ENCODE data around the gene MTR. TPM values are rescaled to one million over a fixed set of nuclear protein-coding genes. Genes with fewer than 3 reads are reported as not detected.

MTR gene
- total and polyA plus RNA-seq, 4 donors = 2.5 to 19.0 (median 8.6) TPM

GRCh38 chr1:236753964-236754363 lies 41.1 kb upstream of the MTR start (continued):
- TF ChIP-seq GABPA (IDR thresholded peaks at IDR 0.05 in 1 of 2, conservative IDR thresholded peaks at IDR 0.05 in 1 of 2) (no peak), JUND (IDR thresholded peaks at IDR 0.05) (no peak), ATF3 (IDR thresholded peaks at IDR 0.05) (no peak), HNF4G (IDR thresholded peaks at IDR 0.05) (no peak), YY1 (IDR thresholded peaks at IDR 0.05) (no peak)

GRCh38 chr1:236754525-236755210 lies 40.4 kb upstream of the MTR start:
- 87% methylated on average over 18 of the region's 18 CpGs for WGBS
- Histone ChIP-seq H3K36me3 (ENCODE audit: control insufficient read depth in 4 of 4, insufficient read depth in 3 of 4, low read depth in 1 of 4, low read length in 3 of 4) (no peaks in the 10 kb centered on the region), H3K9ac (ENCODE audit: low read depth in 1 of 2, low read length in 2 of 2) (no peak overlapping the region), H3K4me1 (ENCODE audit: control insufficient read depth in 4 of 4, insufficient read depth in 4 of 4, low read length in 3 of 4) (no peaks in the 10 kb centered on the region), H3K27ac (ENCODE audit: low read depth in 1 of 2, low read length in 2 of 2) (no peak overlapping the region), H3K4me3 (ENCODE audit: low read depth in 1 of 3, low read length in 3 of 3) (no peak overlapping the region), H3K9me3 (ENCODE audit: control insufficient read depth in 4 of 4, low read length in 3 of 4) (no peaks in the 10 kb centered on the region), H3K27me3 (ENCODE audit: control insufficient read depth in 4 of 4, insufficient read depth in 4 of 4, low read length in 3 of 4) (peaks cover 0 to 4% (median 0%) of the 10 kb centered on the region in 4 donors)
- TF ChIP-seq RXRA (IDR thresholded peaks at IDR 0.05) = no peak
- DNase-seq (ENCODE audit: low spot score) = no peak

GRCh38 chr1:236757640-236758039 lies 37.5 kb upstream of the MTR start:
- Histone ChIP-seq H3K4me3 (ENCODE audit: low read depth in 1 of 3, low read length in 3 of 3) (no peak overlapping the region), H3K27me3 (ENCODE audit: control insufficient read depth in 4 of 4, insufficient read depth in 4 of 4, low read length in 3 of 4) (no peaks in the 10 kb centered on the region), H3K9ac (ENCODE audit: low read depth in 1 of 2, low read length in 2 of 2) (no peak overlapping the region), H3K9me3 (ENCODE audit: control insufficient read depth in 4 of 4, low read length in 3 of 4) (no peaks in the 10 kb centered on the region), H3K4me1 (ENCODE audit: control insufficient read depth in 4 of 4, insufficient read depth in 4 of 4, low read length in 3 of 4) (peaks cover 3 to 18% (median 12%) of the 10 kb centered on the region in 4 donors), H3K27ac (ENCODE audit: low read depth in 1 of 2, low read length in 2 of 2) (no peak overlapping the region), H3K36me3 (ENCODE audit: control insufficient read depth in 4 of 4, insufficient read depth in 3 of 4, low read depth in 1 of 4, low read length in 3 of 4) (no peaks in the 10 kb centered on the region)
- TF ChIP-seq EGR1 (IDR thresholded peaks at IDR 0.05; ENCODE audit: low read depth in 2 of 2) = no peak
- TF ChIP-seq SP1 (IDR thresholded peaks at IDR 0.05) = no peak
- no peak for TF ChIP-seq ZBTB33 (IDR thresholded peaks at IDR 0.05)
- no peak for TF ChIP-seq RXRA (IDR thresholded peaks at IDR 0.05)
- no peak for TF ChIP-seq YY1 (IDR thresholded peaks at IDR 0.05)
- no peak for TF ChIP-seq FOXA1 (IDR thresholded peaks at IDR 0.05)
- no peak for TF ChIP-seq HNF4G (IDR thresholded peaks at IDR 0.05)
- no peak for TF ChIP-seq HNF4A (conservative IDR thresholded peaks at IDR 0.05)
- no peak for TF ChIP-seq RAD21 (IDR thresholded peaks at IDR 0.05)
- TF ChIP-seq, protein P1, sequence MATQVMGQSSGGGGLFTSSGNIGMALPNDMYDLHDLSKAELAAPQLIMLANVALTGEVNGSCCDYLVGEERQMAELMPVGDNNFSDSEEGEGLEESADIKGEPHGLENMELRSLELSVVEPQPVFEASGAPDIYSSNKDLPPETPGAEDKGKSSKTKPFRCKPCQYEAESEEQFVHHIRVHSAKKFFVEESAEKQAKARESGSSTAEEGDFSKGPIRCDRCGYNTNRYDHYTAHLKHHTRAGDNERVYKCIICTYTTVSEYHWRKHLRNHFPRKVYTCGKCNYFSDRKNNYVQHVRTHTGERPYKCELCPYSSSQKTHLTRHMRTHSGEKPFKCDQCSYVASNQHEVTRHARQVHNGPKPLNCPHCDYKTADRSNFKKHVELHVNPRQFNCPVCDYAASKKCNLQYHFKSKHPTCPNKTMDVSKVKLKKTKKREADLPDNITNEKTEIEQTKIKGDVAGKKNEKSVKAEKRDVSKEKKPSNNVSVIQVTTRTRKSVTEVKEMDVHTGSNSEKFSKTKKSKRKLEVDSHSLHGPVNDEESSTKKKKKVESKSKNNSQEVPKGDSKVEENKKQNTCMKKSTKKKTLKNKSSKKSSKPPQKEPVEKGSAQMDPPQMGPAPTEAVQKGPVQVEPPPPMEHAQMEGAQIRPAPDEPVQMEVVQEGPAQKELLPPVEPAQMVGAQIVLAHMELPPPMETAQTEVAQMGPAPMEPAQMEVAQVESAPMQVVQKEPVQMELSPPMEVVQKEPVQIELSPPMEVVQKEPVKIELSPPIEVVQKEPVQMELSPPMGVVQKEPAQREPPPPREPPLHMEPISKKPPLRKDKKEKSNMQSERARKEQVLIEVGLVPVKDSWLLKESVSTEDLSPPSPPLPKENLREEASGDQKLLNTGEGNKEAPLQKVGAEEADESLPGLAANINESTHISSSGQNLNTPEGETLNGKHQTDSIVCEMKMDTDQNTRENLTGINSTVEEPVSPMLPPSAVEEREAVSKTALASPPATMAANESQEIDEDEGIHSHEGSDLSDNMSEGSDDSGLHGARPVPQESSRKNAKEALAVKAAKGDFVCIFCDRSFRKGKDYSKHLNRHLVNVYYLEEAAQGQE (IDR thresholded peaks at IDR 0.05) = no peak
- TF ChIP-seq, protein P2, sequence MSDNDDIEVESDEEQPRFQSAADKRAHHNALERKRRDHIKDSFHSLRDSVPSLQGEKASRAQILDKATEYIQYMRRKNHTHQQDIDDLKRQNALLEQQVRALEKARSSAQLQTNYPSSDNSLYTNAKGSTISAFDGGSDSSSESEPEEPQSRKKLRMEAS (IDR thresholded peaks at IDR 0.05) = no peak
- TF ChIP-seq ATF3 (IDR thresholded peaks at IDR 0.05) = no peak
- TF ChIP-seq FOXA2 (IDR thresholded peaks at IDR 0.05) = no peak
- TF ChIP-seq TAF1 (conservative IDR thresholded peaks at IDR 0.05) = no peak
- TF ChIP-seq, protein P3, sequence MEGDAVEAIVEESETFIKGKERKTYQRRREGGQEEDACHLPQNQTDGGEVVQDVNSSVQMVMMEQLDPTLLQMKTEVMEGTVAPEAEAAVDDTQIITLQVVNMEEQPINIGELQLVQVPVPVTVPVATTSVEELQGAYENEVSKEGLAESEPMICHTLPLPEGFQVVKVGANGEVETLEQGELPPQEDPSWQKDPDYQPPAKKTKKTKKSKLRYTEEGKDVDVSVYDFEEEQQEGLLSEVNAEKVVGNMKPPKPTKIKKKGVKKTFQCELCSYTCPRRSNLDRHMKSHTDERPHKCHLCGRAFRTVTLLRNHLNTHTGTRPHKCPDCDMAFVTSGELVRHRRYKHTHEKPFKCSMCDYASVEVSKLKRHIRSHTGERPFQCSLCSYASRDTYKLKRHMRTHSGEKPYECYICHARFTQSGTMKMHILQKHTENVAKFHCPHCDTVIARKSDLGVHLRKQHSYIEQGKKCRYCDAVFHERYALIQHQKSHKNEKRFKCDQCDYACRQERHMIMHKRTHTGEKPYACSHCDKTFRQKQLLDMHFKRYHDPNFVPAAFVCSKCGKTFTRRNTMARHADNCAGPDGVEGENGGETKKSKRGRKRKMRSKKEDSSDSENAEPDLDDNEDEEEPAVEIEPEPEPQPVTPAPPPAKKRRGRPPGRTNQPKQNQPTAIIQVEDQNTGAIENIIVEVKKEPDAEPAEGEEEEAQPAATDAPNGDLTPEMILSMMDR (IDR thresholded peaks at IDR 0.05; ENCODE audit: low read depth, low read length, missing input control) = no peak
- DNase-seq (ENCODE audit: low spot score) = no peak
- 78% methylated on average over 2 of the region's 2 CpGs for WGBS
